Body of pancreas (tissue), 4 donors: Measurements from ENCODE around the gene PNMA6F. TPM values are rescaled to one million over a fixed set of nuclear protein-coding genes. Genes with fewer than 3 reads are reported as not detected.

Experiments used
- ATAC-seq: fragments of 150-250 bp; one replicate; pipeline ENCODE4 v1.9.1; 2016
- DNase-seq, 4 donors: peaks; one replicate each; pipeline ENCODE4 v3.0.0-alpha.2; 2019
- H3K27ac ChIP-seq, 4 donors: fragments of 200-600 bp; sonication (generic); 1 replicate in 3 of 4; 2 replicates in 1 of 4; pipeline versions ENCODE4 v1.5.1 to v1.6.1; 2016 to 2019; ENCODE audit warnings: mild to moderate bottlenecking in 1 of 4, mixed read lengths in 1 of 4, moderate library complexity in 1 of 4
- H3K27me3 ChIP-seq, 2 donors: fragments of 200-600 bp; sonication (generic); one replicate each; pipeline ENCODE4 v1.6.0; 2016; ENCODE audit warnings: mild to moderate bottlenecking in 1 of 2
- H3K36me3 ChIP-seq, 2 donors: fragments of 200-600 bp; sonication (generic); replicated peaks in 1 of 2; 2 replicates each; pipeline ENCODE4 v1.5.1; 2016; ENCODE audit warnings: low read depth in 2 of 2; ENCODE audit not compliant: insufficient read depth in 1 of 2
- H3K4me1 ChIP-seq: fragments of 200-600 bp; sonication (generic); one replicate; pipeline ENCODE4 v1.6.0; 2016
- H3K4me3 ChIP-seq, 2 donors: fragments of 200-600 bp; sonication (generic); 1 replicate in 1 of 2; 2 replicates in 1 of 2; pipeline ENCODE4 v1.5.1; 2016 to 2019
- H3K9me3 ChIP-seq, 3 donors: fragments of 200-600 bp; sonication (generic); 1 replicate in 2 of 3; 2 replicates in 1 of 3; pipeline ENCODE4 v1.5.1; 2016
- CTCF ChIP-seq, 7 experiments: fragments of 450-650 bp in 4 of 7; fragments of 200-600 bp in 3 of 7; sonication (generic) in 3 of 7; IDR thresholded peaks; one replicate each; pipeline ENCODE4 v1.5.1; 2016 to 2019; ENCODE audit warnings: antibody characterized with exemption in 7 of 7
- POLR2A ChIP-seq, 3 donors: fragments of 450-650 bp; IDR thresholded peaks; one replicate each; pipeline ENCODE4 v1.6.1; 2016; ENCODE audit warnings: antibody characterized with exemption in 3 of 3, mild to moderate bottlenecking in 2 of 3
- WGBS, 2 donors: methylation state at CpG; one replicate each; pipeline ENCODE4 v1.1.5; 2017; 5-methylcytosine and 5-hydroxymethylcytosine counted together
- intact Hi-C: fragments of 100-400 bp; cut with DNase I; formaldehyde crosslinking; loops from one replicate; pipeline ENCODE4 v1.15.1; 2023
- total RNA-seq, 2 donors: library from RNA; depleted of rRNA; stranded (reverse); fragments of >200 nt; gene quantifications; one replicate each; pipeline ENCODE4 v1.1.0, GENCODE V29; 2016

The PNMA6F gene
- total RNA-seq, 2 donors from 2014 or later: not detected

GRCh38 chrX:153336121-153336894 lies 14.7 kb upstream of the PNMA6F start:
- DNase-seq: no peak
- Histone ChIP-seq H3K36me3 (no peaks in the 10 kb centered on the region), H3K27me3 (no peaks in the 10 kb centered on the region), H3K4me3 (no peak overlapping the region), H3K27ac (no peak overlapping the region), H3K4me1 (peaks cover 9% of the 10 kb centered on the region), H3K9me3 (no peaks in the 10 kb centered on the region)
- ATAC-seq: no peak
- WGBS, 2 donors: 71% methylated on average over 9 of the region's 11 CpGs; no CpG with 5 or more reads in 1 of the 2 donors
- intact Hi-C loops: no loop called here
- TF ChIP-seq POLR2A (IDR thresholded peaks at IDR 0.05): no peak
- no peak for TF ChIP-seq CTCF (IDR thresholded peaks at IDR 0.05)

- H3K4me1 ChIP-seq: peaks cover 9% of the 10 kb centered on the region
- ATAC-seq: no peak
- no peaks in the 10 kb centered on the region for H3K27me3 ChIP-seq
- no peaks in the 10 kb centered on the region for H3K36me3 ChIP-seq
- peak overlapping the region; percentile 7 to 65 for H3K4me3 ChIP-seq
- intact Hi-C loops: no loop called here
- no peaks in the 10 kb centered on the region for H3K9me3 ChIP-seq
- 8 to 23% methylated on average over 7 to 15 of the region's 16 CpGs for WGBS, 2 donors
- TF ChIP-seq POLR2A (IDR thresholded peaks at IDR 0.05) (no peak), CTCF (IDR thresholded peaks at IDR 0.05) (no peak)
- peak overlapping the region in 3 of 4 donors; percentile 64 to 76 (median 73) for H3K27ac ChIP-seq
- DNase-seq: no peak
These were observed 13.2 kb upstream of the PNMA6F start for GRCh38 chrX:153334654-153335295.

GRCh38 chrX:153333821-153334653 lies 12.5 kb upstream of the PNMA6F start, which contains the start of gene ZNF275:
ZNF275 (plus strand) TSS chrX:153334153; CDS start chrX:153336680, 2,527 bp downstream.
- DNase-seq (peak; percentile 78 to 84 (median 81)), ATAC-seq (peak; percentile 98)
- H3K27ac ChIP-seq: peak within 1 kb of the TSS in 3 of 4 donors; percentile 64 to 76 (median 73)
- no peaks in the 10 kb centered on the region for H3K9me3 ChIP-seq
- no peaks in the 10 kb centered on the region for H3K27me3 ChIP-seq
- no peaks in the 10 kb centered on the region for H3K36me3 ChIP-seq
- intact Hi-C loops: no loop called here
- H3K4me1 ChIP-seq: peaks cover 9% of the 10 kb centered on the region
- TF ChIP-seq POLR2A (IDR thresholded peaks at IDR 0.05) (peak; percentile 25 to 63 (median 35)), CTCF (IDR thresholded peaks at IDR 0.05) (no peak)
- peak within 1 kb of the TSS; percentile 7 to 65 for H3K4me3 ChIP-seq
- 0% methylated on average over 26 to 66 of the region's 86 CpGs for WGBS, 2 donors

- no peaks in the 10 kb centered on the region for H3K36me3 ChIP-seq
- ATAC-seq: no peak
- intact Hi-C loops: no loop called here
- no peak overlapping the region for H3K27ac ChIP-seq
- WGBS, 2 donors: 47 to 56% methylated on average over 2 of the region's 2 CpGs
- peaks cover 9% of the 10 kb centered on the region for H3K4me1 ChIP-seq
- TF ChIP-seq POLR2A (IDR thresholded peaks at IDR 0.05) (no peak), CTCF (IDR thresholded peaks at IDR 0.05) (no peak)
- H3K27me3 ChIP-seq: no peaks in the 10 kb centered on the region
- H3K4me3 ChIP-seq: no peak overlapping the region
- H3K9me3 ChIP-seq: no peaks in the 10 kb centered on the region
- DNase-seq: no peak
These were observed 11.7 kb upstream of the PNMA6F start for GRCh38 chrX:153333266-153333665.
